Esophagus muscularis mucosa (tissue), 3 donors: ENCODE measurements around the gene PRIMA1.

Experiments
- CTCF ChIP-seq, 3 experiments: fragments of 200-600 bp in 2 of 3; fragments of 450-650 bp in 1 of 3; sonication (generic) in 2 of 3; IDR thresholded peaks; one replicate each; pipeline ENCODE4 v1.5.1; 2017 to 2019; ENCODE audit warnings: antibody characterized with exemption in 3 of 3, mild to moderate bottlenecking in 2 of 3, moderate library complexity in 1 of 3
- POLR2A ChIP-seq: fragments of 450-650 bp; IDR thresholded peaks from one replicate; pipeline ENCODE4 v1.6.1; 2017; ENCODE audit warnings: antibody characterized with exemption, moderate library complexity, mild to moderate bottlenecking, low read depth

GRCh38 chr14:93829839-93830481, 41.7 kb upstream of the PRIMA1 start:
- no peak for TF ChIP-seq CTCF (IDR thresholded peaks at IDR 0.05)
- no peak for TF ChIP-seq POLR2A
